ENCODE data around the gene RHOBTB1. TPM values are rescaled to one million over a fixed set of nuclear protein-coding genes. Genes with fewer than 3 reads are reported as not detected.

Gene RHOBTB1
- total and polyA plus RNA-seq, 9 of the 15 experiments (the other 6 are each of a cell fraction or from before 2014, with no cell fraction given), result 1.7 to 11.7 (median 9.3) TPM

DNA sequence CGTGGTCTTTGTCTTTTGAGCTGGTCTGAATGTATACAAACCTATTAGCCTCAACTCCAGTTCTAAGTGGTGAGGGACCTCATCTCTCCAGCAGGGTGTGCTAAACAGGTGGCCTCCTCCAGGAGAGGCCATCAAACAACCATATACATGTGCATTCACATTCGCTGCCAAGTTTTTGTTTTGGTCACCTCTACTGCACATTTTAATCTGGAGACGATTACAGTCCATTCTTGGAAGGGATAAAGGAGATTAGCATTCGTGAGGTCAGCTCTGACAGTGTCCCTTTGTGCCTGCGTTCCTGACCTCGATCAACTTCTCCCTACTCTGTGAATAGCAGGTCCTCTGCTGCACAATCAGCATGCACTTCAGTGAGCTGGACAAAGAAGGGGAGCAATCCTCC lies 60.8 kb downstream of the RHOBTB1 start (continued):
- TF ChIP-seq, protein P1, sequence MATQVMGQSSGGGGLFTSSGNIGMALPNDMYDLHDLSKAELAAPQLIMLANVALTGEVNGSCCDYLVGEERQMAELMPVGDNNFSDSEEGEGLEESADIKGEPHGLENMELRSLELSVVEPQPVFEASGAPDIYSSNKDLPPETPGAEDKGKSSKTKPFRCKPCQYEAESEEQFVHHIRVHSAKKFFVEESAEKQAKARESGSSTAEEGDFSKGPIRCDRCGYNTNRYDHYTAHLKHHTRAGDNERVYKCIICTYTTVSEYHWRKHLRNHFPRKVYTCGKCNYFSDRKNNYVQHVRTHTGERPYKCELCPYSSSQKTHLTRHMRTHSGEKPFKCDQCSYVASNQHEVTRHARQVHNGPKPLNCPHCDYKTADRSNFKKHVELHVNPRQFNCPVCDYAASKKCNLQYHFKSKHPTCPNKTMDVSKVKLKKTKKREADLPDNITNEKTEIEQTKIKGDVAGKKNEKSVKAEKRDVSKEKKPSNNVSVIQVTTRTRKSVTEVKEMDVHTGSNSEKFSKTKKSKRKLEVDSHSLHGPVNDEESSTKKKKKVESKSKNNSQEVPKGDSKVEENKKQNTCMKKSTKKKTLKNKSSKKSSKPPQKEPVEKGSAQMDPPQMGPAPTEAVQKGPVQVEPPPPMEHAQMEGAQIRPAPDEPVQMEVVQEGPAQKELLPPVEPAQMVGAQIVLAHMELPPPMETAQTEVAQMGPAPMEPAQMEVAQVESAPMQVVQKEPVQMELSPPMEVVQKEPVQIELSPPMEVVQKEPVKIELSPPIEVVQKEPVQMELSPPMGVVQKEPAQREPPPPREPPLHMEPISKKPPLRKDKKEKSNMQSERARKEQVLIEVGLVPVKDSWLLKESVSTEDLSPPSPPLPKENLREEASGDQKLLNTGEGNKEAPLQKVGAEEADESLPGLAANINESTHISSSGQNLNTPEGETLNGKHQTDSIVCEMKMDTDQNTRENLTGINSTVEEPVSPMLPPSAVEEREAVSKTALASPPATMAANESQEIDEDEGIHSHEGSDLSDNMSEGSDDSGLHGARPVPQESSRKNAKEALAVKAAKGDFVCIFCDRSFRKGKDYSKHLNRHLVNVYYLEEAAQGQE (IDR thresholded peaks at IDR 0.05; ENCODE audit: borderline replicate concordance), result peak; percentile 65
- TF ChIP-seq, protein P1 (CRISPR knock-in tag; IDR thresholded peaks at IDR 0.05; ENCODE audit: low read depth), result no peak
- TF ChIP-seq LCOR (CRISPR knock-in tag; IDR thresholded peaks at IDR 0.05), result no peak
- TF ChIP-seq ZNF764 (CRISPR knock-in tag; IDR thresholded peaks at IDR 0.05; ENCODE audit: low read depth), result peak; percentile 92
- no peak for TF ChIP-seq KHSRP (IDR thresholded peaks at IDR 0.05)
- TF ChIP-seq, protein P2, sequence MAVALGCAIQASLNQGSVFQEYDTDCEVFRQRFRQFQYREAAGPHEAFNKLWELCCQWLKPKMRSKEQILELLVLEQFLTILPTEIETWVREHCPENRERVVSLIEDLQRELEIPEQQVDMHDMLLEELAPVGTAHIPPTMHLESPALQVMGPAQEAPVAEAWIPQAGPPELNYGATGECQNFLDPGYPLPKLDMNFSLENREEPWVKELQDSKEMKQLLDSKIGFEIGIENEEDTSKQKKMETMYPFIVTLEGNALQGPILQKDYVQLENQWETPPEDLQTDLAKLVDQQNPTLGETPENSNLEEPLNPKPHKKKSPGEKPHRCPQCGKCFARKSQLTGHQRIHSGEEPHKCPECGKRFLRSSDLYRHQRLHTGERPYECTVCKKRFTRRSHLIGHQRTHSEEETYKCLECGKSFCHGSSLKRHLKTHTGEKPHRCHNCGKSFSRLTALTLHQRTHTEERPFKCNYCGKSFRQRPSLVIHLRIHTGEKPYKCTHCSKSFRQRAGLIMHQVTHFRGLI (CRISPR knock-in tag; IDR thresholded peaks at IDR 0.05), result no peak
- no peak for TF ChIP-seq NFXL1 (CRISPR knock-in tag; IDR thresholded peaks at IDR 0.05)
- peak; percentile 66 to 81 for TF ChIP-seq RAD21 (CRISPR knock-in tag; conservative IDR thresholded peaks at IDR 0.05 in 1 of 2, IDR thresholded peaks at IDR 0.05 in 1 of 2)
- TF ChIP-seq YBX1 (IDR thresholded peaks at IDR 0.05), result no peak
- no peak for TF ChIP-seq SIN3A (IDR thresholded peaks at IDR 0.05; ENCODE audit: borderline replicate concordance in 2 of 2, control insufficient read depth in 1 of 2, low read depth in 2 of 2, low read length in 2 of 2)
- TF ChIP-seq, protein P3, sequence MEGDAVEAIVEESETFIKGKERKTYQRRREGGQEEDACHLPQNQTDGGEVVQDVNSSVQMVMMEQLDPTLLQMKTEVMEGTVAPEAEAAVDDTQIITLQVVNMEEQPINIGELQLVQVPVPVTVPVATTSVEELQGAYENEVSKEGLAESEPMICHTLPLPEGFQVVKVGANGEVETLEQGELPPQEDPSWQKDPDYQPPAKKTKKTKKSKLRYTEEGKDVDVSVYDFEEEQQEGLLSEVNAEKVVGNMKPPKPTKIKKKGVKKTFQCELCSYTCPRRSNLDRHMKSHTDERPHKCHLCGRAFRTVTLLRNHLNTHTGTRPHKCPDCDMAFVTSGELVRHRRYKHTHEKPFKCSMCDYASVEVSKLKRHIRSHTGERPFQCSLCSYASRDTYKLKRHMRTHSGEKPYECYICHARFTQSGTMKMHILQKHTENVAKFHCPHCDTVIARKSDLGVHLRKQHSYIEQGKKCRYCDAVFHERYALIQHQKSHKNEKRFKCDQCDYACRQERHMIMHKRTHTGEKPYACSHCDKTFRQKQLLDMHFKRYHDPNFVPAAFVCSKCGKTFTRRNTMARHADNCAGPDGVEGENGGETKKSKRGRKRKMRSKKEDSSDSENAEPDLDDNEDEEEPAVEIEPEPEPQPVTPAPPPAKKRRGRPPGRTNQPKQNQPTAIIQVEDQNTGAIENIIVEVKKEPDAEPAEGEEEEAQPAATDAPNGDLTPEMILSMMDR (IDR thresholded peaks at IDR 0.05 in 2 of 3, conservative IDR thresholded peaks at IDR 0.05 in 1 of 3; ENCODE audit: insufficient read depth in 2 of 3, low read depth in 1 of 3, low read length in 3 of 3), result peak; percentile 68 to 76 (median 76)

Measured in K562 (cell line).